ENCODE measurements around the gene ALDH1A2. TPM values are rescaled to one million over a fixed set of nuclear protein-coding genes. Genes with fewer than 3 reads are reported as not detected.

ALDH1A2 gene
- total RNA-seq, 1 experiment from 2014 or later = 4.0 TPM

- Histone ChIP-seq H3K9me3 (ENCODE audit: insufficient read depth, low read depth) (no peaks in the 10 kb centered on the region), H3K4me1 (replicated peaks; ENCODE audit: insufficient read depth) (no peaks in the 10 kb centered on the region), H3K4me2 (no peak overlapping the region), H3K36me3 (ENCODE audit: low read depth) (no peaks in the 10 kb centered on the region), H3K79me2 (ENCODE audit: low read depth) (no peaks in the 10 kb centered on the region), H3F3A (ENCODE audit: insufficient read depth, low read depth) (no peaks in the 10 kb centered on the region), H3K9me2 (ENCODE audit: insufficient read depth) (no peaks in the 10 kb centered on the region), H2AFZ (no peak overlapping the region), H3K27me3 (ENCODE audit: insufficient read depth, low read depth) (no peaks in the 10 kb centered on the region), H4K20me1 (ENCODE audit: insufficient read depth) (no peaks in the 10 kb centered on the region), H3K4me3 (no peak overlapping the region), H3K27ac (no peak overlapping the region)
- ChIA-PET POLR2A (ENCODE audit: unreplicated experiment) (no interaction called here), CTCF (no interaction called here)
- TF ChIP-seq CTCF (conservative IDR thresholded peaks at IDR 0.05) (no peak), EZH2 (IDR thresholded peaks at IDR 0.05; ENCODE audit: low read depth) (no peak)
- no TSS peak for BruUV-seq (replicated peaks)
- DNase-seq = no peak
- intact Hi-C loops (cut with micrococcal nuclease; ENCODE audit: unreplicated experiment) = no loop called here
Observed at GRCh38 chr15:57915827-57916531, 149.5 kb downstream of the ALDH1A2 start.

- TF ChIP-seq EZH2 (IDR thresholded peaks at IDR 0.05; ENCODE audit: low read depth) (no peak), CTCF (conservative IDR thresholded peaks at IDR 0.05) (no peak)
- H3K4me1 ChIP-seq (replicated peaks; ENCODE audit: insufficient read depth) = no peaks in the 10 kb centered on the region
- no peak overlapping the region for H2AFZ ChIP-seq
- H3K4me3 ChIP-seq = no peak overlapping the region
- intact Hi-C loops (cut with micrococcal nuclease; ENCODE audit: unreplicated experiment) = no loop called here
- H4K20me1 ChIP-seq (ENCODE audit: insufficient read depth) = no peaks in the 10 kb centered on the region
- ChIA-PET CTCF (no interaction called here), POLR2A (ENCODE audit: unreplicated experiment) (no interaction called here)
- H3K9me2 ChIP-seq (ENCODE audit: insufficient read depth) = no peaks in the 10 kb centered on the region
- H3K79me2 ChIP-seq (ENCODE audit: low read depth) = no peaks in the 10 kb centered on the region
- H3K27ac ChIP-seq = no peak overlapping the region
- H3K36me3 ChIP-seq (ENCODE audit: low read depth) = no peaks in the 10 kb centered on the region
- no peak for DNase-seq
- no peaks in the 10 kb centered on the region for H3K27me3 ChIP-seq (ENCODE audit: insufficient read depth, low read depth)
- no TSS peak for BruUV-seq (replicated peaks)
- H3K4me2 ChIP-seq = no peak overlapping the region
- H3F3A ChIP-seq (ENCODE audit: insufficient read depth, low read depth) = no peaks in the 10 kb centered on the region
- H3K9me3 ChIP-seq (ENCODE audit: insufficient read depth, low read depth) = no peaks in the 10 kb centered on the region
Observed at GRCh38 chr15:57914350-57915055, 151.0 kb downstream of the ALDH1A2 start.

- H3K4me1 ChIP-seq (replicated peaks; ENCODE audit: insufficient read depth) = no peaks in the 10 kb centered on the region
- ChIA-PET CTCF (no interaction called here), POLR2A (ENCODE audit: unreplicated experiment) (no interaction called here)
- H3K36me3 ChIP-seq (ENCODE audit: low read depth) = no peaks in the 10 kb centered on the region
- no peaks in the 10 kb centered on the region for H3K9me3 ChIP-seq (ENCODE audit: insufficient read depth, low read depth)
- H3K4me3 ChIP-seq = no peak overlapping the region
- no peaks in the 10 kb centered on the region for H4K20me1 ChIP-seq (ENCODE audit: insufficient read depth)
- no peaks in the 10 kb centered on the region for H3K9me2 ChIP-seq (ENCODE audit: insufficient read depth)
- no peaks in the 10 kb centered on the region for H3K27me3 ChIP-seq (ENCODE audit: insufficient read depth, low read depth)
- DNase-seq = no peak
- intact Hi-C loops (cut with micrococcal nuclease; ENCODE audit: unreplicated experiment) = no loop called here
- no peak overlapping the region for H2AFZ ChIP-seq
- no peaks in the 10 kb centered on the region for H3K79me2 ChIP-seq (ENCODE audit: low read depth)
- no TSS peak for BruUV-seq (replicated peaks)
- no peak overlapping the region for H3K27ac ChIP-seq
- no peak overlapping the region for H3K4me2 ChIP-seq
- TF ChIP-seq CTCF (conservative IDR thresholded peaks at IDR 0.05) = no peak
- no peak for TF ChIP-seq EZH2 (IDR thresholded peaks at IDR 0.05; ENCODE audit: low read depth)
- no peaks in the 10 kb centered on the region for H3F3A ChIP-seq (ENCODE audit: insufficient read depth, low read depth)
Observed at GRCh38 chr15:57911247-57911646, 154.3 kb downstream of the ALDH1A2 start.
